T-helper 1 cell treated with Interleukin-12 subunit alpha and Interleukin-12 subunit beta and Interleukin-4 antibody, amounts not matched to agents 30 μg/mL and 1 μg/mL, for 36 hours (primary cell): ENCODE results near the gene TFF2.
A peak's percentile ranks its signal among the peaks of the same experiment; 100 is the strongest.

ENCODE experiments used
- H3K27ac Mint-ChIP-seq: one replicate; pipeline ENCODE4 v1.8.0; 2021; ENCODE audit warnings: mild to moderate bottlenecking, mixed read lengths
- H3K27me3 Mint-ChIP-seq: one replicate; pipeline ENCODE4 v1.8.0; 2021; ENCODE audit warnings: low read depth, mixed read lengths
- H3K36me3 Mint-ChIP-seq: one replicate; pipeline ENCODE4 v1.8.0; 2021; ENCODE audit warnings: low read depth, mixed read lengths
- H3K4me1 Mint-ChIP-seq: one replicate; pipeline ENCODE4 v1.8.0; 2021; ENCODE audit warnings: low read depth, mixed read lengths
- H3K4me3 Mint-ChIP-seq: one replicate; pipeline ENCODE4 v1.8.0; 2021; ENCODE audit warnings: mild to moderate bottlenecking, moderate library complexity, mixed read lengths
- H3K9me3 Mint-ChIP-seq: one replicate; pipeline ENCODE4 v1.8.0; 2021; ENCODE audit warnings: mixed read lengths

The TFF2 gene

DNA sequence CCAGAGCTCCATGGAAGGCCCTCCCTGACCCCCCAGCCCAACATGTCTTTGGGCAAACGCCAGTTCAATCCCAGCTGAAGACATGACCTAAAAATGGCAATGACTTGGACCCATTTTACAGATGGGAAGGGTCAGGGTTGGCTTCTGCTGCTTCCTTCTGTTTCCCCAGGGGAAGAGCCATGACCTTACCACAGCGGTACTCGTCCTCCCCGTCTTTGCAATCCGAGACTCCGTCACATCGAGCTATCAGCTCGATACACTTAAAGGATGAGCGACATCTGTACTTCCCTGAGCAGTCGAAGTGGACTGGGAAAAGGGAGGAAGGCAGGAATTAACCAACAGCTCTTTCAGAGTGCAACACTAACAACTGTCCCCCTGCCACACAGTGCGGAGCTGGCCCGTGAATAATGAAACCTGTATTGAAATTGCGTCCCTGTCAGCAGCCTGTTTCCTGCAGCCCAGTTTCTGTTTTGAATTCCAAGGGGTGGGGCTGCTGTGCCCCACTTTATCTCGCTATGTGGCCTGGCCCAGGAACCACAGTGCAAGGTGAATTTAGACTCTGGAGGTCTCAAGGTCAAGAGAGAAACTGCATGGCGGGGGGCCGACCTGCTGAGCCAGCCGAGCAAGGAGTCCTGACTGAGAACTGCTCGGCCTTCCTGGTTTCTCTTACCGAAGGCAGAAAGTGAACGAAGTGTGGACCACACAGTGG, 38.1 kb upstream of the TFF2 start:
- Mint-ChIP-seq H3K27me3 (no peaks in the 10 kb centered on the region), H3K4me3 (no peak overlapping the region), H3K27ac (peak overlapping the region; percentile 47), H3K36me3 (peaks cover 13% of the 10 kb centered on the region), H3K4me1 (peaks cover 65% of the 10 kb centered on the region), H3K9me3 (no peaks in the 10 kb centered on the region)

- H3K4me1 Mint-ChIP-seq = peaks cover 59% of the 10 kb centered on the region
- peak overlapping the region; percentile 37 for H3K27ac Mint-ChIP-seq
- H3K36me3 Mint-ChIP-seq = peaks cover 14% of the 10 kb centered on the region
- H3K27me3 Mint-ChIP-seq = no peaks in the 10 kb centered on the region
- no peaks in the 10 kb centered on the region for H3K9me3 Mint-ChIP-seq
- no peak overlapping the region for H3K4me3 Mint-ChIP-seq
Observed at GRCh38 chr21:42387843-42388340, 37.1 kb upstream of the TFF2 start.

GRCh38 chr21:42387164-42387563, 36.4 kb upstream of the TFF2 start:
- H3K36me3 Mint-ChIP-seq = peaks cover 20% of the 10 kb centered on the region
- no peak overlapping the region for H3K4me3 Mint-ChIP-seq

GRCh38 chr21:42386034-42386591, 35.3 kb upstream of the TFF2 start:
- peaks cover 14% of the 10 kb centered on the region for H3K9me3 Mint-ChIP-seq
- no peak overlapping the region for H3K4me3 Mint-ChIP-seq
- H3K36me3 Mint-ChIP-seq = peaks cover 28% of the 10 kb centered on the region
- H3K4me1 Mint-ChIP-seq = peaks cover 53% of the 10 kb centered on the region
- H3K27ac Mint-ChIP-seq = no peak overlapping the region
- H3K27me3 Mint-ChIP-seq = no peaks in the 10 kb centered on the region

More at GRCh38 chr21:42387164-42387563, 36.4 kb upstream of the TFF2 start:
- no peaks in the 10 kb centered on the region for H3K27me3 Mint-ChIP-seq
- H3K9me3 Mint-ChIP-seq = peaks cover 6% of the 10 kb centered on the region
- H3K4me1 Mint-ChIP-seq = peaks cover 57% of the 10 kb centered on the region
- H3K27ac Mint-ChIP-seq = no peak overlapping the region

- Mint-ChIP-seq H3K4me1 (peaks cover 48% of the 10 kb centered on the region), H3K27ac (no peak overlapping the region), H3K9me3 (peaks cover 14% of the 10 kb centered on the region), H3K27me3 (no peaks in the 10 kb centered on the region), H3K4me3 (no peak overlapping the region), H3K36me3 (peaks cover 27% of the 10 kb centered on the region)
Observed at GRCh38 chr21:42385619-42386018, 34.8 kb upstream of the TFF2 start.

DNA sequence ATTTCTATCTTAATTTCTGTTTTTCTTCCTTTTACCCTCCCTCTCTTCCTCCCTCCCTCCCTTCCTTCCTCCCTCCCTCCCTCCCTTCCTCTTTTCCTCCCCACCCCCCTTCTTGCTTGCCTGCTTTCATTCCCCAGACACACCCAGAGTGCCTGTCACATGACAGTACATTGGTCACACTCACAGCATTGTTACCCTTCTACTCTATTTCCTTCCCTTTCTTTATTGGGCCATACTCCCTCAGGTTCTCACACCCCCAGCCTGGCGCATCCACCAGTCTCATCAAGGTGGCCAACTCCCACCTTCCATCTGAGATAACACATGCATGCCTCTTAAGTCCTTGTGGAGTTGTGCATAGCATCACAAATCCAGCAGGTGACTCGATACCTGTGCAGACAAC, 34.2 kb upstream of the TFF2 start:
- H3K36me3 Mint-ChIP-seq = peaks cover 25% of the 10 kb centered on the region

DNA sequence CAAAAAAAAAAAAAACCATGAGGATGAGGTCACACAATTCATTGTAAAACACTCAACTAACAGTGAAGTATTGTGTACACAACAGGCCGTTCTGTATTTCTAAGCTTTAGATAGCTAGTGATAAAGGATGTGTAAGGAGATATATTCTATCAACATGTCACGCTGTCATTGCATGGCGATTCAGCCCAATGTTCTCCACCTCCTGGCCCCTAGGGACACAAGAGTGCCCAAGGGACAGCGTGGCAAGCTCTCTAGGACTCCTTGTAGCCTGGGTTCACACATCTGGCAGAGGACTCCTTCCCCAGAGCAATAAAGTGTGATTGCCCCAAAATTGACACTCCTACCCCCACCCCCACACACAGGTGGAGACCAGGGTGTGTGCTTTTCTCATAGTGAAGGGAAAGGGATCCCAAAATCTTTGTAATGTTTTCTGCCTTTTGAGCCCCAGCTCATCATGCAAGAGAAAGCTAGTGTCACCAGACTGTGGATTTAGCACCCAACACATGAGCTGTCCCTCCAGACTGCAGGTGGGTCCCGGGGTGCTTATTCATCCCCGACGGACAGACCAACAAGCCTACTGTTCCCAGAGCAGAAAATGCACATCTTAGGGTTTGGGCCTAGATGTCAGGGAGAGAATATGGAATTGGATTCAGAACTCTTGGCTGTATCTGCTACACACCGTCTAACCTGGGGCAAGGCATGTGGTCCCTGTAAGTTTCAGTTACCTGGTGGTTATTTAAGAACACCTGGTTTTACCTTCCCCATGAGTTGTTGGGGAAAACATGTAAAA, 33.6 kb upstream of the TFF2 start:
- no peak overlapping the region for H3K27ac Mint-ChIP-seq
- H3K9me3 Mint-ChIP-seq = peaks cover 14% of the 10 kb centered on the region
- H3K4me3 Mint-ChIP-seq = no peak overlapping the region
- H3K36me3 Mint-ChIP-seq = peaks cover 24% of the 10 kb centered on the region
- H3K4me1 Mint-ChIP-seq = peaks cover 36% of the 10 kb centered on the region
- no peaks in the 10 kb centered on the region for H3K27me3 Mint-ChIP-seq

More for the DNA sequence above, 34.2 kb upstream of the TFF2 start:
- peaks cover 43% of the 10 kb centered on the region for H3K4me1 Mint-ChIP-seq
- no peaks in the 10 kb centered on the region for H3K27me3 Mint-ChIP-seq
- no peak overlapping the region for H3K4me3 Mint-ChIP-seq
- peak overlapping the region; percentile 21 for H3K27ac Mint-ChIP-seq
- H3K9me3 Mint-ChIP-seq = peaks cover 14% of the 10 kb centered on the region

GRCh38 chr21:42383331-42383730, 32.5 kb upstream of the TFF2 start:
- Mint-ChIP-seq H3K27ac (no peak overlapping the region), H3K4me3 (no peak overlapping the region), H3K9me3 (peaks cover 14% of the 10 kb centered on the region), H3K4me1 (peaks cover 29% of the 10 kb centered on the region), H3K36me3 (peaks cover 24% of the 10 kb centered on the region), H3K27me3 (no peaks in the 10 kb centered on the region)

DNA sequence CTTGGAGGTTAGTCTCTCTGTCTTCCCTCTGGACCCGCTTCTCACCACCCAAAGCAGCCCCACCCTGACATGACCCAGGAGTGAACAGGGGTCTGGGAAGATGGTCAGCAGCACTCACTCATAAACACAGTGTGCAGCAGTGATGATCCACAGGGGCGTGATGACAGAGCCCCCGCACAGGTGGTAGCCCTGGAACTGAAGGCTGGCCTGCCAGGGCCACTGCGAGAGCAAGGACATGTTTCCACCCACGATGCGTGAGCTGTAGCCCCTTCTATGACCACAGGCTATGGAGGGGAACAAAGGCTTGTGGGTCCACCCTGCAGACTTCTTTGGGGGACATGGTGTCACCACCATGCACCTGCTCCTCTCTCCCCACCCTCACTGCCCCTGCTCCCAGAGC, 32.1 kb upstream of the TFF2 start:
- peaks cover 14% of the 10 kb centered on the region for H3K9me3 Mint-ChIP-seq
- peaks cover 25% of the 10 kb centered on the region for H3K4me1 Mint-ChIP-seq
- no peak overlapping the region for H3K4me3 Mint-ChIP-seq
- no peak overlapping the region for H3K27ac Mint-ChIP-seq
- peaks cover 24% of the 10 kb centered on the region for H3K36me3 Mint-ChIP-seq
- H3K27me3 Mint-ChIP-seq = no peaks in the 10 kb centered on the region

- Mint-ChIP-seq H3K36me3 (peaks cover 22% of the 10 kb centered on the region), H3K27me3 (no peaks in the 10 kb centered on the region), H3K4me3 (no peak overlapping the region), H3K27ac (no peak overlapping the region), H3K4me1 (peaks cover 12% of the 10 kb centered on the region), H3K9me3 (peaks cover 14% of the 10 kb centered on the region)
Observed at GRCh38 chr21:42381347-42381984, 30.7 kb upstream of the TFF2 start.

DNA sequence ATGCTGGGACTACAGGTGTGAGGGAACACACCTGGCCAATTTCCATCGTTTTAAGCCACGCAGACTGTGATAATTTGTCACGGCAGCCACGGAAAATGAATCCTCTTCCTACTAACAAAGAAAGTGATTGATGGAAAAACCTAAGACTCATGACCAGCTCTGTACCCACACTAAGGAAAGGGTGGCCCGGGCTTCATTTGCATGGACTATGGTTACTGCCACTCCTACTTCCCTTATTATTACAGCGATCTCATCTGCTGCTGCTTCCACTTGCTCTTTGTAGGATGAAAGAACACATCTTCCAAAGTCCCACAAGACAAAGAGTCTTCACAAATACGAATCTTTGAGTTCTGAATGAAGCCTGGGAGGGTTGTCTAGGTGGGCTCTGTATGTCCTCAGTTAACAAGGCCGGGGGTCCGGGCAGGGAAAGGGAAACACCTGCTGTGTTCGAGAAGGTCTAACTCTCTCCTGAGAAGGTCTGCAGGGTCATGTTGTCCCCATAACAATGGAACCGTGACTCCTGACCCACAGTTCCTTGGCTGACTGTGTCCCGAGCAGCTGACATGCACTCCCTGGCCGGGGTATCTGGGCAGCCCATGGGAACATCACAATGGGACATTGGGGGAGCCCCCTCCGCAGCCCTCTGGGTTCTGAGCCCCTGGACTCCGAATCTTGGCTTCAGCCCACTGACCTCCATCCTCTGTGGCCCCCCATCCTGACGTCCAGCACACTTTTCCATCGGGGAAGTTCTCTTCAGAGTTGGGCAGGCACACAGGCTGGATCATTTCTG, 28.8 kb upstream of the TFF2 start:
- no peak overlapping the region for H3K4me3 Mint-ChIP-seq
- H3K27ac Mint-ChIP-seq = no peak overlapping the region
- no peaks in the 10 kb centered on the region for H3K27me3 Mint-ChIP-seq
- H3K36me3 Mint-ChIP-seq = peaks cover 17% of the 10 kb centered on the region
- peaks cover 14% of the 10 kb centered on the region for H3K9me3 Mint-ChIP-seq
- H3K4me1 Mint-ChIP-seq = peaks cover 5% of the 10 kb centered on the region

- peaks cover 6% of the 10 kb centered on the region for H3K4me1 Mint-ChIP-seq
- H3K27ac Mint-ChIP-seq = no peak overlapping the region
- H3K9me3 Mint-ChIP-seq = peaks cover 14% of the 10 kb centered on the region
- no peak overlapping the region for H3K4me3 Mint-ChIP-seq
- peaks cover 17% of the 10 kb centered on the region for H3K36me3 Mint-ChIP-seq
- H3K27me3 Mint-ChIP-seq = no peaks in the 10 kb centered on the region
Observed at GRCh38 chr21:42378418-42378817, 27.6 kb upstream of the TFF2 start.

GRCh38 chr21:42377951-42378340, 27.2 kb upstream of the TFF2 start:
- Mint-ChIP-seq H3K27ac (peak overlapping the region; percentile 41), H3K36me3 (peaks cover 17% of the 10 kb centered on the region), H3K9me3 (peaks cover 14% of the 10 kb centered on the region)

More at GRCh38 chr21:42377951-42378340, 27.2 kb upstream of the TFF2 start:
- Mint-ChIP-seq H3K4me3 (no peak overlapping the region), H3K27me3 (no peaks in the 10 kb centered on the region), H3K4me1 (peaks cover 11% of the 10 kb centered on the region)
